Heart left ventricle (tissue), 13 donors: ENCODE measurements around the gene UBE2F.

Experiments used
- POLR2A ChIP-seq, 2 donors: fragments of 450-650 bp; IDR thresholded peaks; one replicate each; pipeline ENCODE4 v1.6.1; 2017; ENCODE audit warnings: antibody characterized with exemption in 2 of 2, mild to moderate bottlenecking in 2 of 2, moderate library complexity in 2 of 2
- TF ChIP-seq, protein P1 (sequence below), 12 donors: fragments of 200-600 bp; sonication (generic) in 4 of 12; IDR thresholded peaks; one replicate each; pipeline versions ENCODE4 v1.5.0 to v1.8.0; 2018 to 2022; ENCODE audit warnings: antibody characterized with exemption in 12 of 12, mild to moderate bottlenecking in 5 of 12
- donor health status: ischemic (EF 13 %, LVEDD 7.1; RV severe dilation, severe dysfunction).
- donor health status: DM: no; HTN: yes; CAD: no.
- donor health status: DM: no; HTN: no; CAD: no.
- donor health status: ischemic (EF 25% LVEDD 6.9; RV normal size, moderate dysfunction).
- donor health status: ischemic (EF 25% LVEDD 5.7; RV mildly dilated, moderate dysfunction).
- donor health status: ischemic (EF 35%, LVEDD 5.7; RV mildly dilated, moderate dysfunction).
- donor health status: nonischemic (EF 11% LVEDD 7.7; RV severe dilation, severe dysfunction).
- donor health status: DM: yes; HTN: yes; CAD: no.
- donor health status: PGD.
- donor health status: ischemic (EF 29% LVEDD 5.4; RV normal size, mild dysfunction).
- donor health status: nonischemic (EF 23%, LVEDD 6.1; RV moderate dilation, normal function).

DNA sequence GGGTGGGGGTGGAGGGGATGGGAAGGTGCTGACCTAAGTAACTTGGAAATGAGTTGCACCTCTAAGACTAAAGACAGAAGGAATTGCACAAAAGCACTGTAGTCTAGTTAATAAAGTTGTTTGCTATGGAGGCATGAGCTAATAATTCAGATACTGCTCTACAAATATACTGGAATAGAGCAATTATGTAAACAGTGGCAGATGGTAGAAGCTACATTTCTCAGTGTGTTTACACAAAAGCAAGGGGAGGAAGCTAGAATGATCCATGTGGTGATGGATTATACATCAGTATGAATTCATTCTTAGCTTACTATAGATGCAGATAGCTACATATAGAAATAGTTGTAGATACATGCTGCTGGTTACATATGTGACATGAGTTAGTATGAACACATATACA, 27.6 kb upstream of the UBE2F start:
- no peak for TF ChIP-seq POLR2A (IDR thresholded peaks at IDR 0.05)
- TF ChIP-seq, protein P1, sequence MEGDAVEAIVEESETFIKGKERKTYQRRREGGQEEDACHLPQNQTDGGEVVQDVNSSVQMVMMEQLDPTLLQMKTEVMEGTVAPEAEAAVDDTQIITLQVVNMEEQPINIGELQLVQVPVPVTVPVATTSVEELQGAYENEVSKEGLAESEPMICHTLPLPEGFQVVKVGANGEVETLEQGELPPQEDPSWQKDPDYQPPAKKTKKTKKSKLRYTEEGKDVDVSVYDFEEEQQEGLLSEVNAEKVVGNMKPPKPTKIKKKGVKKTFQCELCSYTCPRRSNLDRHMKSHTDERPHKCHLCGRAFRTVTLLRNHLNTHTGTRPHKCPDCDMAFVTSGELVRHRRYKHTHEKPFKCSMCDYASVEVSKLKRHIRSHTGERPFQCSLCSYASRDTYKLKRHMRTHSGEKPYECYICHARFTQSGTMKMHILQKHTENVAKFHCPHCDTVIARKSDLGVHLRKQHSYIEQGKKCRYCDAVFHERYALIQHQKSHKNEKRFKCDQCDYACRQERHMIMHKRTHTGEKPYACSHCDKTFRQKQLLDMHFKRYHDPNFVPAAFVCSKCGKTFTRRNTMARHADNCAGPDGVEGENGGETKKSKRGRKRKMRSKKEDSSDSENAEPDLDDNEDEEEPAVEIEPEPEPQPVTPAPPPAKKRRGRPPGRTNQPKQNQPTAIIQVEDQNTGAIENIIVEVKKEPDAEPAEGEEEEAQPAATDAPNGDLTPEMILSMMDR (IDR thresholded peaks at IDR 0.05) = no peak
